ENCODE measurements around the gene PEX3.
"Not testable (repeated sequence)": the region's sequence is repeated elsewhere in the genome, so short reads cannot be mapped to it uniquely, and the experiment has no call there.

The PEX3 gene

DNA sequence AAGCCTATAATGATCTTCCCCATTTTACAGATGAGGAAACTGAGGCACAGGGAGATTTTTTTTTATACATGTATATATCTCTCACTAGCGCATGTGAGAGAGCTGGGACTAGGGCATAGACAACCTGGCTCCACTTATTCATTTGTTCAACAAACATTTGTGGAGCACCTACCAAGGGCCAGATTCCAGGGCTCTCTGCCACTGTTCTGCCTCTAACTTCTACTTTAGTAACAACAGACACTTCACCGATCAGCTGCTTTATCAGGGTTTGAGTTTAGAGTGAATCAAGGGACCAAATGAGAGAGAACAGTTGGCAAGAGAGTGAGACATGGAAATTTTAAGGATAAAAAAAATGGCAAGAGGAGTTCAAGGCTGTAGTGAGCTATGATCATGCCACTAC, 7.5 kb upstream of the PEX3 start:
- DNase-seq (ENCODE audit: low read depth in 1 of 2, low spot score in 1 of 2) = no peak

DNA sequence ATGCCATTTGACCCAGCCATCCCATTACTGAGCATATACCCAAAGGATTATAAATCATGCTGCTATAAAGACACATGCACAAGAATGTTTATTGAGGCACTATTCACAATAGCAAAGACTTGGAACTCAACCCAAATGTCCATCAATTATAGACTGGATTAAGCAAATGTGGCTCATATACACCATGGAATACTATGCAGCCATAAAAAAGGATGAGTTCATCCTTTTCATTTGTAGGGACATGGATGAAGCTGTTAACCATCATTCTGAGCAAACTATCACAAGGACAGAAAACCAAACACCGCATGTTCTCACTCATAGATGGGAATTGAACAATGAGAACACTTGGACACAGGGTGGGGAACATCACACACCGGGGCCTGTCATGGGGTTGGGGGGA, 2.7 kb upstream of the PEX3 start:
- DNase-seq (ENCODE audit: low read depth in 1 of 2, low spot score in 1 of 2) = not testable (repeated sequence)

- no peak for DNase-seq (ENCODE audit: low read depth in 1 of 2, low spot score in 1 of 2)
Observed at GRCh38 chr6:143449082-143449713, 1.4 kb upstream of the PEX3 start.

DNA sequence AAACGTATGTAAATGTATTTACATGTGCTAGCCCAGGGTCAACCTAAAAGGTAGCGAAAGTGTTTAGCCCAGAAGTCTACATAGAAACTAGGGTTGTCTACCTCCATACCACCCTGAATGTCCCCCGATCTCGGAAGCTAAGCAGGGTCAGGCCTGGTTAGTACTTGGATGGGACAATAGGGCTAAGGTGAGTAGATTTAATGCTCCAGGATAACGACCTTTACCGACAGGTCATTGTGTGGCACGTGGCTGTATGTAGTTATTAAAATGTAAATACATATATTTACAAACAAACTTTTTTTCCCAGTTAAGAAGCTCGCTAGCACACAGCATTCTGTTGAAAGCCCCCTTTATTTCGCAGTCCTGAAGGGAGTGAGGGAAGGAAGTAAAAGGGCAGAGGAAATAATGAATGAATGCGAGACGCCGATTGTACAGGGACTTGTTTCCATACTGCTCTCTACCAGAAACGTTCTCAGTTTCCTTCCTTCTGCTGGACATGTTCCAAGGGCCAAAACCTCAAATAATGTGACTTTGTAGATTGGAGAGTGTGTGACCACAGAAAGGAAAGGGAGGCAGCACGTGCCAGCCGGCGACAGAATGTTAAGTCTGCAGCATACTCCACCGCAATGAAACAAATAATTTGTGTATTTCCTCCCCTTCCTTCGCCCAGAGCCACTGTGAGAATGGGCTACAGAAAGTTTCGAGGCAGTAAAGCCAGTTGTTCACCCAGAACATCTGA, 722 bp upstream of the PEX3 start:
- DNase-seq (ENCODE audit: low read depth in 1 of 2, low spot score in 1 of 2) = peak in 1 of 2 donors; percentile 12

- DNase-seq (ENCODE audit: low read depth in 1 of 2, low spot score in 1 of 2) = no peak
Observed at GRCh38 chr6:143451531-143451930, 926 bp downstream of the PEX3 start.

DNA sequence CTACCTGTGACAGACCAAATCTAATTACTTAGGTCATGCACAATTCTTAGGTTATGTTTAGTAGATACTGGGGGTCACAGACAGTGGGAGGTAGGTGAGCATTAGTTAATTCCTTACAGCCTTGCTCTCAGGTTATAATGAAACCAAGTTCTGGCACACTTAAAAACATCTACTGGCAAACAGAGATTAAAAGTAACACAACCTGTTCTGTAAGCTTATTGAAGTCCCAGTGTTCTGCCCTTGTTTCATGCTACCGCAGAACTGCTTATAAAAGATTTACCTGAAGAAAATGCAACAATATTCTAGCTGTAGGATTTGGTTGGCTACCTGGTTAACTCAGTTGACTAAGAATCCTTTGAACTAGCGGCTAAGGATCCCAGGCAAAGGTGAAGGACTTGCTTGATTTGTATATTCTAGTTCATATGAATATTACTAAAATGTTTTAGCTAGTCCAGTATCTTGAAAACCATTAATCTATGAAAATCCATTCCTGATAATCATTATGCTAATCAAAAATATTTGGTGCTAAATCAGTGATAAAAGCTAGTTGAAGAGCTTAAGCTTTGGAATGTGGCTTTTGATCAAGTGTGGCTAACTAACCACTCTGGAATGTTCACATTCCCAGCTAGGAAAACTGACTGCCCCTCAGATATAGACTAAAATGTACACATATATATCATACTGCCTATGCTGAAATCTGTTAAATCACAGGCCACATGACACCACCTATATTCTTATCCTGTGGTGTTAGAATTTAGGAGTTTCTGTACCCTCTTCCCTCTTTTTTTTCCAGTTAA, 7.2 kb downstream of the PEX3 start:
- no peak for DNase-seq (ENCODE audit: low read depth in 1 of 2, low spot score in 1 of 2)

- no peak for DNase-seq (ENCODE audit: low read depth in 1 of 2, low spot score in 1 of 2)
Observed at GRCh38 chr6:143465546-143465945, 14.9 kb downstream of the PEX3 start.

GRCh38 chr6:143468026-143468425, 17.4 kb downstream of the PEX3 start:
- DNase-seq (ENCODE audit: low read depth in 1 of 2, low spot score in 1 of 2) = no peak

DNA sequence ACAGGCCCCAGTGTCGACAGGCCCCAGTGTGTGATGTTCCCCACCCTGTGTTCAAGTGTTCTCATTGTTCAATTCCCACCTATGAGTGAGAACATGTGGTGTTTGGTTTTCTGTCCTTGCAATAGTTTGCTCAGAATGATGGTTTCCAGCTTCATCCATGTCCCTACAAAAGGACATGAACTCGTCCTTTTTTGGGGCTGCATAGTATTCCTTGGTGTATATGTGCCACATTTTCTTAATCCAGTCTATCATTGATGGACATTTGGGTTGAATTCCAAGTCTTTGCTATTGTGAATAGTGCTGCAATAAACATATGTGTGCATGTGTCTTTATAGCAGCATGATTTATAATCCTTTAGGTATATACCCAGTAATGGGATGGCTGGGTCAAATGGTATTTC, 18.2 kb downstream of the PEX3 start:
- DNase-seq (ENCODE audit: low read depth in 1 of 2, low spot score in 1 of 2) = not testable (repeated sequence)

GRCh38 chr6:143471822-143472221, 21.2 kb downstream of the PEX3 start:
- DNase-seq (ENCODE audit: low read depth in 1 of 2, low spot score in 1 of 2) = no peak

DNA sequence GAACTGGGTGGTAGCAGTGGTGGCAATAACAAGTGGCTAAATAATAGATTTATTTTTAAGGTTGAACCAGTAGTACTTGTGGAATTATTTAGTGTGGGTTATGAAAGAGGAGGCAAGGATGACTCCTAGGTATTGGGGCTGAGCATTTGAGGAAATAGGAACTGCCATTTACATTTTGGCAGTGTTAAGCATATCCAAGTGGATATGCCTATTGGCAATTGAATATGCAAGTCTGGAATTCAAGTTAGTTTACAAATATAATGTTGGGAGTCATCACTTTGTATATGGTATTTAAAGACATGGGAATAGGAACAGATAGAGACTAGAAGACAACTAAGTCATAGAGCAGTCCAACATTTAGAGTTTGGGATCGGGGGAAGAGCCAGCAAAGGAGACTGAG, 25.9 kb downstream of the PEX3 start:
- DNase-seq (ENCODE audit: low read depth in 1 of 2, low spot score in 1 of 2) = no peak

GRCh38 chr6:143478479-143479062, 28.0 kb downstream of the PEX3 start:
- no peak for DNase-seq (ENCODE audit: low read depth in 1 of 2, low spot score in 1 of 2)

GRCh38 chr6:143482593-143482992, 32.0 kb downstream of the PEX3 start:
- no peak for DNase-seq (ENCODE audit: low read depth in 1 of 2, low spot score in 1 of 2)

DNA sequence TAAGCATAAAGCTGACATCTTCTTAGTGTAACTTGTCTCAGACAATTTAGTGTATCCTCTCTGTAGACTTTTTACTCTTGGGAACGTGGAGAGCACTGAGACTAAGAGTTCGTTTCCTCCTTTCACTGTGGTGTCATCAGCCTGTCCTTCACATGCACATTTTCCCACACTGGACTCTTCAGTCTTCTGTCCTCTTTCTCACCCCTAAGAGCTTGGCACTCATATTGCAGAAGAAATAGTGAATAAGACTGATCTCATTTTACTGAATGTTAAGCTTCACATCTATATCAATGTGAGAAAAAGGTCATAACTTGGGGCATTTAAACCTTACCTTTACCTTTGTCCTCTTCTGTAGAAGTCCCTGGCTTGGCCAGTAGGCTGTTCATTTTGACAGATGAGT, 35.4 kb downstream of the PEX3 start:
- DNase-seq (ENCODE audit: low read depth in 1 of 2, low spot score in 1 of 2) = no peak

GRCh38 chr6:143486752-143487151, 36.1 kb downstream of the PEX3 start:
- no peak for DNase-seq (ENCODE audit: low read depth in 1 of 2, low spot score in 1 of 2)

- DNase-seq (ENCODE audit: low read depth in 1 of 2, low spot score in 1 of 2) = no peak
Observed at GRCh38 chr6:143490244-143490643, 39.6 kb downstream of the PEX3 start.

- DNase-seq (ENCODE audit: low read depth in 1 of 2, low spot score in 1 of 2) = no peak
Observed at GRCh38 chr6:143490775-143491174, 40.2 kb downstream of the PEX3 start.

GRCh38 chr6:143496974-143497373, 46.4 kb downstream of the PEX3 start:
- DNase-seq (ENCODE audit: low read depth in 1 of 2, low spot score in 1 of 2) = no peak

DNA sequence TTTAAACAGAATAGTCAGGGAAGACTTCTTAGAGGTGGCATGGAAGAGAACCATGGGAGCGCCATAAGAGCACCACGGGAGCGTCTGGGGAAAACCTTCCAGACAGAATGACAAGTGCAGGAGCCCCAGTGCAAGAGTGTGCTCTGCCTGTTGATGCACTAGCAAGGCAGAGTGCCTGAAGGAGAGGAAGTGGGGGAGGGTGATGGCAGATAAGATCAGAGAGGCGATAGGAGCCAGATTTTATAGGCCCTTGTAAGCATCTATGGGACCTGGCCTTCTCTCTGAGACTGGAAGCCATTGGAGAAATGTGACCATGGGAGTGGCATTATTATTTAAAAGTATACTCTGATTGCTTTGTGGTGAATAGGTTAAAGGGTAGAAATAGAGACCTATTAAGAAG, 47.8 kb downstream of the PEX3 start:
- DNase-seq (ENCODE audit: low read depth in 1 of 2, low spot score in 1 of 2) = no peak

- DNase-seq (ENCODE audit: low read depth in 1 of 2, low spot score in 1 of 2) = no peak
Observed at GRCh38 chr6:143501851-143502250, 51.2 kb downstream of the PEX3 start.

DNA sequence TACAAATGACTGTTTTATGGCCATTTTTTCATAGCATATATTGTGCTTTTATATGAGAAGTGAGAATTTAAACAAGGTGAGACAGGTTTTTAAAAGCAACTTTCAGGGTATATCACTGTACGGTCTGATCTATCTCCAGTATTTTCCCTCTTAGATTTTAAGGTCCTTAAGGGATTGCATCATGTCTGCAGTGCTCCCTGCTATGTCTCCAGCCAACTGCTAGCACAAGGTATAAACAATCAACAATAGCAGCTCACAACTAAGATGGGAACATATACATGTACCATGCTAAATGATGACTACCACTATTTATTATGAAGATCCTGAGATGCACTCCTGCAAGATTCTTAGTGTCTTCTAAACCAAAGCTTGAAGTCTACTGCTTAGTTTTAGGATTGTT, 53.8 kb downstream of the PEX3 start:
- DNase-seq (ENCODE audit: low read depth in 1 of 2, low spot score in 1 of 2) = no peak

DNA sequence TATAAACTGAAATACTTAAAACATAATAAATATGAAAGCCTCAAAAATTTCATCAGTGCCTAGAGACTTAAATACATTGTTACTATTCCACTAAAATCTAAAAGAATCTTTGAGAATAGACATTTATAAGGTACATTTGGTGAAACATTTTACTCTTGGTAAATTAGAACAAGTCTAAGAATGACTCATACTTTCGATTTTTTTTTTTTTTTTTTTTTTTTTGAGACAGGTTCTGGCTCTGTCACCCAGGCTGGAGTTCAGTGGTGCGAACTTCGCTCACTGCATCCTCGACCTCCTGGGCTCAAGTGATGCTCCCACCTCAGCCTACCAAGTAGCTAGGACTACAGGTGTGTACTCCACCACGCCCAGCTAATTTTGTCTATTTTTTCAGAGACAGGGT, 54.5 kb downstream of the PEX3 start:
- DNase-seq (ENCODE audit: low read depth in 1 of 2, low spot score in 1 of 2) = no peak

Data from activated CD4-positive, alpha-beta T cell treated with anti-CD3 and anti-CD28 coated beads, Interleukin-2, amount 50 U/mL, for 24 hours (primary cell).